ENCODE data around the gene KRT23. TPM values are rescaled to one million over a fixed set of nuclear protein-coding genes. Genes with fewer than 3 reads are reported as not detected.
"Not testable (repeated sequence)": the region's sequence is repeated elsewhere in the genome, so short reads cannot be mapped to it uniquely, and the experiment has no call there.

KRT23 gene
- polyA plus RNA-seq, 3 donors: 0.61 to 1.8 (median 0.89) TPM

DNA sequence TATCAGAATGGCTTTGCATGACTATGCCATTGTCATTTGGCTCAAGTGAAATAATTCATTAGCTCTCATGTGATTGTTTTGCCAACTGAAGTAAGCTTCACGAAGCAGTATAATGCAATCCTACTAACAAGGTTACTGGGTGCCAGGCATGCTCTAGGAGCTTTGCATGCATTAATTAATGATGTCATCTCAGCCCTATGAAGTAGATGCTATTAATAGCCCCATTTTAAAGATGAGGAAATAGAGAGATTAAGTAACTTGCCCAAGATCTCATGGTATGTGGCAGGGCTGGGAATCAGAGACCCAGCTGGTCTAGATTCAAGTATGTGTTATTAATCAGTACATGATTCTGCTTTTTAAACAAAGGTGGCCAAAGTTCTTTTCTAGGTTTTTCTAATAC, 15.2 kb upstream of the KRT23 start:
- 48 to 71% (median 68%) methylated on average over 1 of the region's 1 CpG for WGBS, 3 donors
- no peak overlapping the region for H3K27ac ChIP-seq (ENCODE audit: low read depth, low read length)

DNA sequence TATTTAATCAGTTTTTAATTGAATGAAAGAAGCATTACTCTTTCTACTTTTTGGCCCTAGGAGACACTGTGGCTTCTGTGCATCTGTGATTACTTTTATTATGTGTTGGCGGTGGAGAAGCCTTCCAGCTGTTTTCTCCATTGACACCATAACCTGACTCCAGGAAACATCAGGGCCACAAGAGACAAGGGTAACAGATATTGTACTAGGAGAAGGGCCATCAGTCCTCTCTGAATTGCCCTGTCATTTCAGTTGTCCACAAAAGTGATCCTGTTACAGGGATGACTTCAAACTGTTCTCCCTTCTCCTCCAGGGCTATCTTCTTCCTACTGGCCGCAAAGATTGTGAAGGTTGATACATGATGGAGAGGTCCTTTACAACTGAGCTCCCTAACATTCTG, 14.7 kb upstream of the KRT23 start:
- 81 to 90% (median 86%) methylated on average over 2 of the region's 2 CpGs for WGBS, 3 donors
- H3K27ac ChIP-seq (ENCODE audit: low read depth, low read length): no peak overlapping the region

DNA sequence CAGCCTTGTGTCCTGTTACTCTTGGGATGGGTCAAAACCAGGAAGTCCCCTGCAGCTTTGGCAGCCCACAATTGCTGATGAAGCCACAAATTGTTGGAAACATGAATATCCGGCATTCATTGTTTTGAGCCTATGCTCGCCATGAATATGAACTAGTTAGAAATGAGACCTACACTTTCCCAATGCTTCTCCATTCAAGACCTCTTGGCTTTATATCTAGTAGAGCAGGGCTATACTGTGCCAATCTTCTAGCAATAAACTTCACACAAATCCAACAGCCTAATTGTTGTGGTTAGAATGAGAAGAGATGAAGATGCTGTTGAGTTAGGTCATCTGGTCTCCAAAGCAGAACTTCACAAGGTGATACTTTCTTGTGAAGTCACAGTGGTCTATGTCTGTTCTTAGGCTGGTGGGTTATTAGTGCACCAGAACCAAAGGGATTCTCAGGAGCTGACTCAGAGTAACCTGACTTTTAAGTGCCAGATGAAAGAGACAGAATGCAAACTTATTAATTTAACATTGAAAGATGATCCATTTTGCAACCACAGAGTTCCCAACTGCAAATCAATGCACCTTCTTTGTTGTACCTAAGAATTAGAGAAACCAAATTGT, 13.7 kb upstream of the KRT23 start:
- WGBS, 3 donors: 93 to 97% (median 96%) methylated on average over 2 of the region's 2 CpGs
- H3K27ac ChIP-seq (ENCODE audit: low read depth, low read length): no peak overlapping the region

DNA sequence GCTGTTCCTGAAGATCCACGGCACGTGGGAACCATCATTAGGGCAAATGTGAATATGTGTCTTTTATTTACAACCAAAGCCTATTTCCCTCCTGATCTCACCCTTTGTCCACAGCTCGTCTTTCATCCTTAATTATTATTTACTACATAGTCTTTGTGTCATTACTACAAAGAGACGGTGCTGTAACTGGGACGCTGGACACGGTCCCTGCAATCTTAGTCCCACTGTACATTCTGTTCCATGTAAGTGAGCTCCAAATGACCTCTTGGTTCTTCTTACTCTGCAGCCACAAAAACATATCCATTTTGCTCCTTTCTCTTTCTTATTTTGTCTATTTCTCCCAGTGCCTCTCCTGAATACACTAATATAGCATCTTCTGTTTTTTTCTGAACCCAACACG, 12.7 kb upstream of the KRT23 start:
- H3K27ac ChIP-seq (ENCODE audit: low read depth, low read length): no peak overlapping the region
- WGBS, 3 donors: 78 to 86% (median 82%) methylated on average over 7 of the region's 7 CpGs

DNA sequence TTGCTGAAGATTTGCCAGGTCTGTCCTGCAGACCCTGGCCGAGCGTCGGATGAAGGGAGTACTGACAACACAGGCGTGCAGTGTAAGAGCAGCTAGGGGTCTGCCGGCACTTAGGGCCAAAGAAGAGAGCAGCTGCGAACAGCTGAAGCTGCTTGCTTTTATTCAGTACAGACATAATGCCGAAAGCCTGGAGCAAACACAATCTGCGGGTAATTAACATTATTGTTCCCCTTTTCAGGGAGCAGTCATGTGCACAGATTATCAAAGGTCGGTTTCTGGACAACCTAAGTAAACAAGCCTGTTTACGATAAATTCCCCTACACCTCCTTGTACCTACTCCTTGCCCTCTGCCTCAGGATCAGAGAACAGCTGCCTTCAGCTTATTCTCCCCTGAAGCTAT, 12.0 kb upstream of the KRT23 start:
- H3K27ac ChIP-seq (ENCODE audit: low read depth, low read length): no peak overlapping the region
- WGBS, 3 donors: 22 to 42% (median 36%) methylated on average over 10 of the region's 10 CpGs

DNA sequence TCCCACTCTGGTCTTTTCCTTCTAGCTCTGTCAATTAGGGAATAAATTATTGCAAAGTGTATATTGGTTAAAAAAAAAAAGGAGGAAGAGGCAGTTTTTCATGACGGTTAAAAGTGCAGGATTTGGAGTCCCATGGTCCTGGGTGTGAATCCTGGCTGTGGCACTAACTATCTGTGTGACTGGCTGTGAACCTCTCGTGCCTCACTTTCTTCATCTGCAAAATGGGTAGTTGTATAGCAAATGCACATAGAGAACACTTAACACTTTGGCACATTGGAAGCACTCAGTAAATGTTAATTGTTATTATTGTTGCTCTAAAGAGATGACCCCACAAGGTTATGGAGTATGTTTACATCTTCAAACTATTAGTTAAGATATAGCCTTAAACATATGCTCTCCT, 10.5 kb upstream of the KRT23 start:
- no peak overlapping the region for H3K27ac ChIP-seq (ENCODE audit: low read depth, low read length)
- 67 to 76% (median 71%) methylated on average over 2 of the region's 2 CpGs for WGBS, 3 donors

DNA sequence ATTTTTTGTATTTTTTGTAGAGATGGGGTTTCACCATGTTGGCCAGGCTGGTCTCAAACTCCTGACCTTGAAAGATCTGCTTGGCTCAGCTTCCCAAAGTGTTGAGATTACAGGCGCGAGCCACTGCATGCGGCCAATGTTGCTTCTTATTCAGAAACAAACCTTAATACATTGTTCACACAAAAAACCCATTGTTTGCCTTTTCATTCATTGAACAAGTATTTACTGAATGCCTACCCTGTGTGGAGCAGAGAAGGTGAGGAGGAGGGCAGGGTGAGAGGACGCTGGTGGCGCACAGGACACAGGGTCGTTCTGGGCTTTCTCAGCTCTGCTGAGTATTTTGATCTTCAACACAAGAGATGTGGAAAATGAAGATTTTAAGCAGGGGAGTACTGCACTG, 8.0 kb upstream of the KRT23 start:
- 43 to 89% (median 81%) methylated on average over 6 of the region's 6 CpGs for WGBS, 3 donors
- no peak overlapping the region for H3K27ac ChIP-seq (ENCODE audit: low read depth, low read length)

DNA sequence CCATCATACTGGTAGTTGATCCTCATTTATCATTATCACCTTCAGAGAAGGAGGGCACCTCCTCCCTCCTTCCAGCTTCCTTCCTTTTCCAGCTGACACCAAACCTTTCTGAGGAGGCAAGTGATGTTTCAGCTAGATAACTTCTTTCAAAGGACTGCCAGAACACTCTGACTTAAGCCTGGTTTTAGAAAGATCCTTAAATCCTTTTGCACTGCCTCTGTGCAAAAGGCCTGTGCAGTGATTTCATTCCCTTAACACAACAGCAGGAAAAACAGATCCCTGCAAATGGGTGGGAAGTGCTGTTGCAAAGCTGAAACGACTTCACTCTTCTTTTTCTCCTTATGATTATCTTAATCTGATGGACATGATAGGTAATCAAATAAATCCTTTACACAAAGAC, 7.1 kb upstream of the KRT23 start:
- 26 to 48% (median 42%) methylated on average over 1 of the region's 1 CpG for WGBS, 3 donors
- no peak overlapping the region for H3K27ac ChIP-seq (ENCODE audit: low read depth, low read length)

DNA sequence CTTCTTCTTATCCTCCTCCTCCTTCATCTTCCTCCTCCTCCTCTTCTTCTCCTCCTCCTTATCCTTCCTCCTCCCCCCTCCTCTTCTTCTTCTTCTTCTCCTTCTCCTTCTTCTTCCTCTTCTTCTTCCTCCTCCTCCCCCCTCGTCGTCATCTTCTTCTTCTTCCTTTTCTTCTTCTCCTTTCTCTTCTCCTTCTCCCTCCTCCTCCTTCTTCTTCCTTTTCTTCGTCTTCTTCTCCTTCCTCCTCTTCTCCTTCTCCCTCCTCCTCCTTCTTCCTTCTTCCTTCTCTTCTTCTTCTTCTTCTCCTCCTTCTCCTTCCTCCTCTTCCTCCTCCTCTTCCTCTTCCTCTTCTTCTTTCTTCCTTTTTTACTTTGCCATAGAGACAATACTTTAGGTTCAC, 5.1 kb upstream of the KRT23 start:
- no peak overlapping the region for H3K27ac ChIP-seq (ENCODE audit: low read depth, low read length)
- WGBS, 3 donors: 59 to 77% (median 60%) methylated on average over 3 of the region's 3 CpGs

DNA sequence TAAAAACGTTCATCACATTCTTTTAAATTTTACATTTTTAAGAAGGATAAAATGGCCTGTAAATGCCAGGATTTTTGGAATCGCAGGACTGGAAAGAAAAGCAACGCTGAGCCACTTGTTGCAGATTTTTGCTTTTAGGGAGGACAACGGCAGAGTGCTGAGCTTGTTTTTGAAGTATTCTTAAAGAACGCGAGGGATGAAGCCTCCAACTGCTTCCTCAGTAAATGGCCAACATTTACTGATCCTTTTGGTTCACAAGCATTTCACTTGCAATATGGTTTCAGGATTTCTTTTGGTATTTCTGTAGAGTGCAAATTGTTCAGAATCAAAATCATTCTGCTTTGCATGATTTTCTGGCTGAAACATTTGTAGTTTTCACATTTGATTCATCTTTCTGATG, 2.8 kb upstream of the KRT23 start:
- no peak overlapping the region for H3K27ac ChIP-seq (ENCODE audit: low read depth, low read length)
- 70 to 88% (median 79%) methylated on average over 6 of the region's 6 CpGs for WGBS, 3 donors

DNA sequence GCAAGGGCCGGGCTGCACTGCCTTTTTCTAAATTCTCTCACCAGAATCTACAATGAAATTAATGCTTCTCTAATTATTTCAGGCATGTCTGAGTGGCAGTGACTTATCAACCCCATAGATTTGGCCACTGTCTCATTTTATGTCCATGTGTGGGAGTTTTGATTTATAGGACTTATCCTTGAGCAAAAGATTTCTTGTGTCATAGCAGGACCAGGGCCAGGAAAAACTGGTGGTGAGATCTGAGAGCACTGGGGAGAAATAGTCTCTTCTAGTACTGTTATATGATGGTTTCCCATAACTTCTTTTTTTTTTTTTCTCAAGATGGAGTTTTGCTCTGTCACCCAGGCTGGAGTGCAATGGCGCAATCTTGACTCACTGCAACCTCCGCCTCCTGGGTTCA, 1.5 kb upstream of the KRT23 start:
- WGBS, 3 donors: 80 to 95% (median 93%) methylated on average over 3 of the region's 3 CpGs
- H3K27ac ChIP-seq (ENCODE audit: low read depth, low read length): no peak overlapping the region

DNA sequence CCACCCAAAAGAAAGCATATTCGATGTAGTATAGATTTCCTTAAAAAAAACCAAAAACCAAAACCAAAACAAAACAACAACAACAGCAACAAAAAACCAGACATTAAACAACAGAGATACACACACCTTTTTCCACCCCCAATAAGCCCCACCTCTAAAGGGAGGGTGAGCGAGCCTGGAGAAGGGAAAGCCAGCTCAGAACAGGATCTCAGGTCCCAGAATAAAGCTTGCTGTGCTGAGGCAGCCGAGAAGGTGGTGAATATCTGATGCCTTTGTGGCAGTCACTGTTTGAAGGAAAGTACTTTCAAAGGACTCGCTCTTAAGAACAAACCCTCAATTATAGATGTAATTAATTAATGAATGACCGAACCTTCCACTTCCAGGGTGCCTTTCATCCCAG, 470 bp downstream of the KRT23 start:
- no peak overlapping the region for H3K27ac ChIP-seq (ENCODE audit: low read depth, low read length)
- 32 to 81% (median 68%) methylated on average over 5 of the region's 5 CpGs for WGBS, 3 donors

DNA sequence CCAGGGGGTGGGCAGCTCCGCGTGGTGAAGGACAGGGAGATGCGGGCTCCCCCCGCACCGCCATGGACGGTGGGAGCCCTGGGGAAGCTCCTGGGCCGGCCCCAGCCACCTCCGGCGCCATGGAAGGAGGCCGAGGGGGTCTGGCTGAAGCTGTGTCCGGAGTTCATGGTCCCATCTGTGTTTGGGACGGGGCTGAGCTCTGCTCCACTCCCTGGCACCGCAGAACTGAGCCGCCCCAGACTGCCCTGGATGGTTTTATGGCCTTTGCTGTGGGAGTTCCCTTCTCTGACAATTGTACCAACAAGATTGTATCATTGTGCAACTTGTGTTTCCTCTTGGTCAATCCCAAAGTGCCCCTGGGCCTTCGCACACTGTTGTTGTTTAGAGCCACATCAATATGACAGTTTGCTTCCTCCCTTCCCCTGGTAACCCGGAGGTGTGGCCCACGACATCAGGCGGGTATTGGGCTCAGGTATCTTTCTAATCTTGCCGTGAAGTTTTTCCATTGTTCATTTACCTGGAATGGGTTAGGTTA, 942 bp downstream of the KRT23 start:
- H3K27ac ChIP-seq (ENCODE audit: low read depth, low read length): no peak overlapping the region
- WGBS, 3 donors: 77 to 82% (median 81%) methylated on average over 19 of the region's 19 CpGs

DNA sequence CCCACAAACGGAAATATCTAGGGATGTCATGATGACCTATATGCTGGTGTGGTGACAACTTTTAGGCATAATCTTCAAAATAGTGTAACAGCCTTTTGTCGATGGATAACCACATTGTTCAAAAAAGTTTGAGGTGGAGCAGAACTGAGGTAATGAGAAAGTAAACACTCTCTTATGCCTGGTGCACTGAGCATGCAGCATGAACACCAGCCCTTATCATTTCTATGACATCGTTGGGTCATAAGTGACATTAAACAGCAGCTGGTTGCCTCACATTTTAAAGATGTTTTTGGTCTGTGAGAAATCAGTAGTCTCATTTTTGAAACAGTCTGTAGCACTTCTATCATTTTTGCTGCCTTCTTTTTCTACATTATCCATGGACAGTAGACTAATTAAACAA, 1.8 kb downstream of the KRT23 start:
- no peak overlapping the region for H3K27ac ChIP-seq (ENCODE audit: low read depth, low read length)
- 53 to 72% (median 58%) methylated on average over 3 of the region's 3 CpGs for WGBS, 3 donors

DNA sequence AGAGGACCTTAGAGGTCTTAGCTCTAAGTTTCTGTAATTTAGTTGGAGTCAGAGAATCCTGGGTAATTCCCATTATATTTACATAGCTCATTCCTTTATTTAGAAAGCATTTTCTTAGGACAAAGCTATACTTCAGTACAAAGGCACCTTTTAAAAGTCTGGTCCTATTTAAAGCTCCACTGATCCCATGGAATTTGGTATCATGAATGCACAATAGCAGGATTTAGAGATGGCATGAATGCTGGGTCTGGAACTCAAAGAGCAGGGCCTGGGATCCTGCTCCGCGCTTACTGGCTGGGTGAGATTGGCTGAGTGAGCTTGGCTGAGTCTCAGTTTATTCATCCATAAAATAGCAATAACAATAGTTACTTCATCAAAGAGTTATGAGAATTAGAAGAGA, 4.8 kb downstream of the KRT23 start:
- no peak overlapping the region for H3K27ac ChIP-seq (ENCODE audit: low read depth, low read length)
- 66 to 98% (median 76%) methylated on average over 2 of the region's 2 CpGs for WGBS, 3 donors

DNA sequence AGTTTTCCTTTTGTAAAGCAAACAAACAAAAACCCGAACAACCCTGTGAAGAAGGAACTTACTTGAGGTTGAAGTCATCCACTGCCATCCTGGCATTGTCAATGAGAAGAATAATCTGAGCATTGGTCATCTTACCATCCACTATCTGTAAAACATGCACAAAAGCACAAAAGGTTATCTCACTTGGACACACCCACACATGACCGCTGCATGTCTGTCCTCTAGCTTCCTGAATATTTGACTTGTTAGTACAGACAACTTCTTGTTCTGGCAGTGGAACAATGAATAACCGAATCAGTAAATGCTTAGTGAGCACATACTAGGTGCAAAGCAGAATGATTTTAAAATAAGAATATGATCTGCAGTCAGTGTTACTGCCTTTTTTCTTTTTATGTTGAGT, 6.1 kb downstream of the KRT23 start:
- WGBS, 3 donors: 65 to 75% (median 71%) methylated on average over 3 of the region's 3 CpGs
- no peak overlapping the region for H3K27ac ChIP-seq (ENCODE audit: low read depth, low read length)

DNA sequence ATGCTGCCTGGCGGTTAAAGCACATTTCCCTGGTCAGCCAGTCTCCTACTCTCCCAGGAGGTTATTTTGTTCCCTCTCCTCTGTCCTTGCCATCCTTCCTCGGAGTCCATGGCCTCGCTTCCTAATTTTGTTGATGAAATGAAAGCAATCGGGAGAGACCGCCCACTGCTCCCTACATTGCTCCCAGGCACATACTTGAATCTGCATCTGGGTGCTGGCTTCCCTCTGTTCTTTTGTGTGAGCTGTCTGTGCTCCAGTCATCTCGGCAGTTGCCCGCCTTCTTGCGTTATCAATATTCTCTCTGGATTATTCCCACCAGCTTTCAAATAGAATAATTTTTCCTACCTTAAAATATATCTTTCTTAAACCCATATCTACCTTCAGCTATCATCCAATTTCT, 11.1 kb downstream of the KRT23 start:
- H3K27ac ChIP-seq (ENCODE audit: low read depth, low read length): no peak overlapping the region
- 77 to 87% (median 78%) methylated on average over 8 of the region's 8 CpGs for WGBS, 3 donors

DNA sequence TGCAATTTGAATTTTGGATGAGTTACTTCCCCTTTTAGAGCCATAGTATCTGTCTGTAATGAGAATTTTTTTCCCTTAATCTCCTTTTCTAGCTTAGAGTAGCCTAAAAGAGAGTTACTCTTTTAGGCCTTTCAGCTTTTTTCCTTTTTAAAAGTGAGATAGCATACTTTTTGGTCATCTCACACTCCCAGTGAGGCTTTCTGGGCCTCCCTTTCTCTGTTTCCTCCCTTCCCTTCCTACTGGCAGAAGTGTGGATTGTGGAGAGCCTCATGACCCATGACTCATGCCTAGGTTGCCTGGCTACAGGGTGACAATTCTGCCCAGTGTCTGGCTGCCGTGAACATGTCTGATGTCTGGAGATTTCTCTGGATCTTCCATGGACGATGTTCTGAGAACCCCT, 15.2 kb downstream of the KRT23 start:
- no peak overlapping the region for H3K27ac ChIP-seq (ENCODE audit: low read depth, low read length)

DNA sequence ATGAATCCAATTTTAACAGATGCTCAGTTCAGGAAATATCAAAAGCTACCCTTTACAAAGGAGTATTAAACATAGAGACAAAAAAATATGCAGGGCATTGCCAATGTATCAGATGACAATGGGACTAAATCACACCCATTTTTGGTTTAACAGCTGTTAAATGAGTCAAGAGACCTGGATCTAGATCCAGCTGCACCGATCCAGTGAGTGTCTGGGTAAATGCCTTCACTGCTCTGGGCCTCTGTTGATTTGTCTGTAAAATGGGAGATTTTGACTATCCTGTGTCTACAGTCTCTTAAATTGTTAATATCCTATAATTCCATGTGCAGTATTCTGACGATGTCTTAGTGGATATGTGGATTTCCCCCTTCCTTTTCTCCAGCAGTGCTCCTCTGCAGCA, 16.4 kb downstream of the KRT23 start:
- 75 to 87% (median 84%) methylated on average over 2 of the region's 2 CpGs for WGBS, 3 donors
- H3K27ac ChIP-seq (ENCODE audit: low read depth, low read length): no peak overlapping the region

More for the DNA sequence above, 15.2 kb downstream of the KRT23 start:
- WGBS, 3 donors: 38 to 49% (median 48%) methylated on average over 2 of the region's 2 CpGs

DNA sequence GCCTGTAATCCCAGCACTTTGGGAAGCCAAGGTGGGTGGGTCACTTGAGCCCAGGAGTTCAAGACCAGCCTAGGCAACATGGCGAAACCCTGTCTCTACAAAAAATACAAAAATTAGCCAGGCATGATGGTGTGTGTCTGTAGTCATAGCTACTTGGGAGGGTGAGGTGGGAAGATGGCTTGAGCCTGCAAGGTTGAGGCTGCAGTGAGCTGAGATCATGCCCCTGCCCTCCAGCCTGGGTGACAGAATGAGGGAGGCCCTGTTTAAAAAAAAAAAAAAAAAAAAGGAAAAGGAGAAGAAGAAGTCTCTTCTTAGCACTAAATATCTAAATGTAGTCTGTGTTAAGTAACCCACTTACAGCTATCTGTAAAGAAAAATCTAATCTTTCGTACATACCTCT, 20.3 kb downstream of the KRT23 start:
- H3K27ac ChIP-seq (ENCODE audit: low read depth, low read length): not testable (repeated sequence)
- 88 to 97% (median 95%) methylated on average over 2 of the region's 2 CpGs for WGBS, 3 donors

DNA sequence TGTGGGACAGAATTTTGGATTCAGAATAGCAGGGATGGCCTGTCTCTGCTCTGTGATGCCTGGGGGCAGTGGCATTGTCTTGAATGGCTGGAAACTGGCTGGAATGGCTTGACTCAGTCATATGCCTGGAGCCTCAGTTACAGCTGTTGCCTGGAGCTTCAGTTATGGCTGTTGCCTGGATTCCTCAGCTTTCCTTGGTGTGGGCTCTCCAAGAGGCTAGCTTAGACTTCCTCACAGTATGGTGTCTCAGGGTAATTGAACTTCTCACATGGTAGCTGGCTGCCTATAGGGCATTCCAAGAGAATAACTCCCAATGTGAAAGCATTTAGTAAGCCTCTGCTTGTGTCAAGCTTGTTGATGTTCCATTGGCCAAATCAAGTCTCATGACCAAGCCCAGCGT, 21.1 kb downstream of the KRT23 start:
- H3K27ac ChIP-seq (ENCODE audit: low read depth, low read length): no peak overlapping the region
- WGBS, 3 donors: 41 to 52% (median 43%) methylated on average over 1 of the region's 1 CpG

All from adipose tissue (tissue), 3 donors.